Retina (tissue), 1 donor: ENCODE measurements around the gene STMN1.
"Not testable (repeated sequence)": the region's sequence is repeated elsewhere in the genome, so short reads cannot be mapped to it uniquely, and the experiment has no call there.

Source experiments
- DNase-seq: peaks from one replicate; pipeline ENCODE4 v3.0.0-alpha.2; 2016

Gene STMN1

DNA sequence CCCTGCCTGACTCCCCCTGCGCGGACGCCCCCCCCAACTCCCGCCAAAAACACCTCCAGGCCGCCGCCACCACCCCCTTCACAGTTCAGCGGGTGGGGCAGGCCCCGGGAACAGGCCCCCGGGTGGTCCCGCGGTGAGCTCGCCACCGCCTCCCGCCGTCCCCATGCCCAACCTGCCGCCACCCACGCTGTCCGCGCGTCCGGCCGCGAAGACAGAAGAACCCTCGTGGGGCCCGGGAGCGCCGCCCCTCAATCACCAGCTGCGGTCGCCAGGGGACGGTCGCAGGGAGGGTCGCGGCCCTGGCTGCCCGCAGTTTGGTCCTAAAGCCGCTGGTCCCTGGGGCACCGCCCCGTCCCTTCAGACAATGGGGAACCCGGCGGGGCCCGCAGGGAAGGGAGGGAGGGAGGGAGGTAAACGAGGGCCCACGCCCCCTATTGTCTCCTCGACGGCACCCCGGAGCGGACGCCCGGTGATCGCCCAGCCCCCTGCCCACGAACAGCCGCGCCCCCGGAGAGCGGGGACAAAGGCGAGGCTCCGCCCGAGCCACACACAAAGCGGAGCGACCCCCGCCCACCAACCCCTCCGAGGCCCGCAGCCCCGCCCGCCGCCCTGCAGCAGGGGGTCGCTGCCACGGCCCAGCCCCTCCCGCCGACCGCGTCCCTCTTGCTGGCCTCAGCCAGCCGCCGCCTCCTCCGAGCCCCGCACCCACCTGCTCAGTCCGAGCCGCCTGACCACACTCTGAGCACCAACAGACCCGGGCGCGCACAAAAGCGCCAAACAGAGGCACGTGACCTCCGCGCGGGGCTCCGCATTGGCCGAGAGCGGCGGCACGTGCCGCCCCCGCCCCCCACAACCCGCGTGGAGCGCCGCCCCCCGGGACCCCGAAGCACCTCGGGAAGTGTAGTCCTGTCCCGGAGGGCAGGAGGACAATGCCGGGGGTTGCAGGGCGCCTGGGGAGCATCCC is at the start of gene STMN1:
Gene STMN1, minus strand, starts transcription at position 740 of the 964 bp plus-strand sequence. CDS start 1,743 bp downstream, outside the sequence.
- DNase-seq: peak; percentile 94

DNA sequence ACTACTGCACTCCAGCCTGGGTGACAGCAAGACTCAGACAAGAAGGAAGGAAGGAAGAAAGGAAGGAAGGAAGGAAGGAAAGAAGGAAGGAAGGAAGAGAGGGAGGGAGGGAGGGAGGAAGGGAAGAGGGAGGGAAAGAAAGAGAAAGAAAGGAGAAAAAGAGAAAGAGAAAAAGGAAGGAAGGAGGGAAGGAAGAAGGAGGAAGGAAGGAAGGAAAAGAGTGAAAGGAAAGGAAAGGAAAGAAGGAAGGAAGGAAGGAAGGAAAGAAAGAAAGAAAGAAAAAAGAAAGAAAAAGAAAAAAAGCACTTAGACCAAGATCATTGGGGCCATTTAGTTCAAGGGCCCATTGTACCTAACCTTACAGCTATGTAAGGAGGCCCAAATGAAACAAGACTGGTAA is 49.3 kb upstream of the STMN1 start:
- DNase-seq: no peak

DNA sequence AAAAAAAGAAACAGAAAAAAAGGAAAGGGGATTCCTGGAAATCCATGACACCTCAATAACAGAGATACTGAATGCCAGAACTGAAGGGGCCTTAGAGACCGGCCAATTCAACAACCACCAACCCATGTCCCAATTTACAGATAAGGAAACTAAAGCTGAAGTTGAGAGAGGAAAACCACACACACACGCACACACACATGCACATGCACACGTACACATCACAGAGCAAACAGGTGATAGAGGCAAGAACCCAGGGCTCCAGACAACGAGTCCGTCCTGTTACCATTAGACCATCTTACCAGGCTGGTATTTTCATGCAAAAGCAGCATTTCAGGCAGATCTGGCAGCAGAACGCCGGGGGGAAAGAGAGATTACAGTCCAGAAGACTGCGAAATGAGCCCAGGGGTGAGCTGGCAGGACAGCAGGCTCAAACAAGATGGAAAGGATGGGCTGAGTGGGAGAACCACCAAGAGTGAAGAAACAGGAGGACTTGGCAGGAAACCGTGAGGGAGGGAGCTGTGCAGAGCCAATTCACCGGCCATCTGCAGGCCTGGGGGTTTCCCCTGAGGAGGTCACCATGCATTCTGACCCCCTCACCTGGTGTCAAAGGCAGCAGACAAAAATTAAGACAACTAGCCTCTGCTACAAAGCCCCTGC is 48.2 kb upstream of the STMN1 start:
- DNase-seq: no peak

DNA sequence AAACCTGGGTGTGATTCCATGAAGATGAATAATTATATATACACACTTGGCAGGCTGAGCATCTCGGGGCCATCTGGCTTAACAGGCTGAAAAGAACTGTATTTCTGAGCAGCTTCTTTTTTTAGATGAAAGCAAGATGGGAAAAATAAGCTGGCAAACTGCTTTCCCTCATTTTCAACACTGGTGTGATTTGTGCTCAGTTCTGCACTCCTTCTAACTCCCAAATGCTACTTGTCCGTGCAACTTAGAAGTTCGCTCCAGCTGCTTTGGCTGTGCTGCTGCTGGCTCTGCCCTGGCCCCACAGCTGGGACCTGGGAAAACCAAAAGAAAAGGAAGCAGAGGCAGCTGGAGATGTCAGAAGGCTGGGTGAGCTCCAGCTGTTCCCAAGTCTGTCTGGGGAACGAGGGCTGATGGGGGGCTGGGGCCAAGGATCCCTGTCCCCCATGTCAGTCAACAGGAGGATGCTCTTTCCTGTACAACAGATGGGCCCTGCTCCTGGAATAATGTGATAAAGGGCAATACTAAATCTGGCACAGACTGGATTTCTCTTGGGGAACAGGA is 46.7 kb upstream of the STMN1 start:
- peak; percentile 23 for DNase-seq

DNA sequence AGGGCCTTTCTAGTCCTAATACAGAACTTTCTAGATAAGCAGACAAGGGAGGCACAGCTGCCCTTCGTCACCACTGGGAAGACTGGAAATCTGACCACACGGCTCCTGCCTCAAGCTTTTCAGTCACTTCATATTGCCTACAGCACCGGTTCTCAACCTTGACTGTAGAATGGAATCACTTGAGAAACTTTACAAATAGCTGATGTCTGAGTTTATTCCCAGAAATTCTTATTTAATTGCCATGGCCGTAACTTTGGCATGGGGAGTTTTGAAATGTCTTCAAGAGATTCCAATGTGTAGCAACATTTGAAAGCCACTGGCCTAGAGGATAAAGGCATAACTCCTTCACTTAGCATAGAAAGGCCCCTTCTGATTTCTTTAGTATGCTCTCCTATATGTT is 42.4 kb upstream of the STMN1 start:
- DNase-seq: no peak

DNA sequence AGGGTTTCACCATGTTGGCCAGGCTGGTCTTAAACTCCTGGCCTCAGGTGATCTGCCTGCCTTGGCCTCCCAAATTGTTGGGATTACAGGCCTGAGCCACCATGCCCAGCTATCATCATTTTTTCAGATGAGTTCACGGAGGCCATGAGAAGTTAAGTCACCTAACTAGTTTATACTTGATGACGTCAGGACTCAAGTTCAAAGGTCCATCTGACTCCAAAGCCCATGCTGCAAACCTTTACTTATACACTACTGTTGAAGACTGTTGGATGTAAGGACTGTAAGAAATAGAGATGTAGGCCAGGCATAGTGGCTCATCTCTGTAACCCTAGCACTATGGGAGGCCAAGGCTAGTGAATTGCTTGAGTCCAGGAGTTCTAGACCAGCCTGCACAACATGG is 40.8 kb upstream of the STMN1 start:
- no peak for DNase-seq

DNA sequence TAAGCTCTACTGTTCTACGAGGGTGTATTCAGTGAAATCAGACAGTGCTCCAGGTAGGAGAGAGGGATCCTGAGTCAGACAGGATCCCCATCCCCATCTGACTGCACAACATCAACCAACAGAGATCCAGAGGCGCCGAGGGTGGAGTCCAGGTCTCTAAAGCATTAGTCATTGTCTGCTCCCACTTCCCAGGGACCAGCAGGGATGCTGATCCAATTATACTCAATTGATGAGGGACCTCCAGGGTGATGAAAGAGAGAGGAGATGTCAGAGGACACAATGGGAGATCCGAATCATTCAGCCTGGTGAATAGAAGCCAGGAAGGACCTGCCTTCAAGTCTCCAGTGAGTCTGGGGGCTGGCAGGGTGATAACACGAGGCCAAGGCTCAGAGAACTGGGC is 39.5 kb upstream of the STMN1 start:
- DNase-seq: no peak

DNA sequence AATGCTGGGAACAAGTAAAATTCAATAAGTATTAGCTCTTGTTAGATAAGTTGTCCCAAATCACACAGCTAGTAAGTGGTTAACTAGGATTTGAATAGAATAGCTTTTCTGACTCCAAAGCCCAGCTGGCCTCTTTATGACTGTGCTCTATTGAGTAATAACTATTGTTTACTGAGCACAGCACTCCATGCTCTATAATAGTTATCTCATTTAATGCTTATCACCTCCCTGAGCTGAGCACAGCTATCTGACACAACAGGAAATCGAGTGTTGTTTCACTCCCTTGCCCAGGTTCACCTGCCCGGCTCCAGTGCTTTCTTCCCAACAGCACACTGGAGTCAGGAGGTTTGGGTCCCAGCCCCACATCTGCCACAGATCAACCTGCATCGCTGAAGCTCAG is 38.8 kb upstream of the STMN1 start:
- no peak for DNase-seq

DNA sequence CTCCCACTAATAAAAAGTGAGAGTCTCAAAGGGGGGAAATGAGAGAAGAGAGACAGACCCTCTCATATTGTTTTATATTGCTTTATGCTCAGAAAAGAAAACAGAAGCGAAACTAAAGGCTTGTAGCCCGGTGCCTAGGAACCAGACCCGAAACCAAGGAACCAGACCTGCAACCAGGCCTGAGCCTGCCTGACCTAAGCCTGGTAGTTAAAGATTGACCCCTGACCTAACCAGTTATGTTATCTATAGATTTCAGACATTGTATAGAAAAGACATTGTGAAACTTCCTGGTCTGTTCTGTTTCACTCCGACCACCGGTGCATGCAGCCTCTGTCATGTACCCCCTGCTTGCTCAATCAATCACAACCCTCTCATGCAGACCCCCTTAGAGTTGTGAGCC is 37.3 kb upstream of the STMN1 start:
- not testable (repeated sequence) for DNase-seq

DNA sequence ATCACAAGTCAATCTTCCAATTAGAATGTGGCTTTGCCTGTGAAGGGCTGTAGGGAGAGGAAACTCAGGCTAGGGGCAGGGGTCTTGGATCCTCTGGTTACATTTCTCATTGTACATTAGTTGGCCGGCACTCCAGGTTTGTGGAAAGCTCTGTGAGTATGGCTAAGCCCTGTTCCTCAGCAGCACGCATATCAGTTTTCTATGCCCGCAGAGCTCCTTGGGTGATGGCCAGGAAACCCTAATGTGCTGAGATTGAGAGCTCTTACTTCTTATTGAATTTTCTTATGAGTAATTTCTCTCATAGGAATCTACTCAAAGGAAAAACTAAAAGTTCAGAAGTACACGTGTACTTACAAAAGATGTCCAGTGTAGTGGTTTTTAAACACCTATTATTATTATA is 30.7 kb upstream of the STMN1 start:
- no peak for DNase-seq

DNA sequence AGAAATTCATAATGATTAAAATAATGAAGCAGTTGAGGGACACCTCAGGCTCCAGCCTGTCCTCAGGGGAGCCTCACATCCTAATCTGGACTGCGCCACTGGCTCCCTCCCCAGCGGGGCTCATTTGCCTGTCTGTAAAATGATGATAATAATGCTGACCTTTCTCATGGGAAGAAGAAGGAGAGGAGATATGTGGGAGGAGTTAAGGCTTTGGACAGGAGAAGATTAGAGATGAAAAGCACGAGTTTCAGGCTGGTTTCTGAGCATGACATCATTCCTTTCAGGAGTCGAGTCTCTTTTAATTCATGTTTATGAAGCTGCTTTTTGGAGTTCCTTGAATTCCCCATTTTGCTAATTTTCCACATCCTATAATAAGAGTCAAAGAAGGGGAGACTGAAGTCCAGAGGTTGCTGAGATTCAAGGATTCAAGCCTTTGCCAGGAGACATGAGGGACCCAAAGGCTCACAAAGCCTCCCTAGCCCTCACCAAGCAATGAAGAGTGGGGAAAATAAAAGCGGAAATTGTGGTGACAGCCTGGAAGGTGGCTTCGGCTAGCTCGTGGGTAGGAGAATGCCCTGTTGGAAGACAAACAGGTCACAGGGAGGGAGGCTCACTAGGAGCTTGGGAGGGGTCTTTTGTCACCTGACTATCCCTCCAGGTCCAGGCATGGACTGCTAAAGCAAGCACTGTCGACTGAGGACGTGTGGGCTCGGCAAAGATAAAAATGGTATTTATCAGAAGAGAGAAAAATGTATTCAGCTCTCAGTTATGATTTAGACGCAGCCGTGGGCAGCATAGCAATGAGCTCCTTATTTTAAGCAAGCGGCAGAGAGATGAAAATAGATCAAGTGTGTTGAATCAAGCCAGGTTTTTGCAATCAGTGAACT is 27.5 kb upstream of the STMN1 start:
- peak; percentile 38 for DNase-seq

DNA sequence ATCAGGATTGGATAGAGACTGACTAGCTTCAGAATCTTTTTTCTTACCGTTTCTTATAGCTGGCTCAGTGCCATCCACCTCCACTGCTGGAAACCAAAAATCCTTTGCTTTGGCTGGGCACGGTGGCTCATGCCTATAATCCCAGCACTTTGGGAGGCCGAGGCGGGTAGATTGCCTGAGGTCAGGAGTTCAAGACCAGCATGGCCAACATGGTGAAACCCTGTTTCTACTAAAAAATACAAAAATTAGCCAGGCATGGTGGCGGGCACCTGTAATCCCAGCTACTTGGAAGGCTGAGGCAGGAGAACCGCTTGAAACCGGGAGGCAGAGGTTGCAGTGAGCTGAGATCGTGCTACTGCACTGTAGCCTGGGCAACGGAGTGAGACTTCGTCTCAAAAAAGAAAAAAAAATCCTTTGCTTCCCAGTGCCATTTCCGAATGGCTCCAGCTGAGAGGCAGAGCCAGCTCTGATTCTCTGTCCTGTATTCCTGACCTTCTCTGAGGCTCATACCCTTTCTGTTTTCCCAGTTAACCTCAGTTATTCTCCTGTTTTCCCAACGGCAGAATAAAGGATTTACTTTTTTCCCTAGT is 26.7 kb upstream of the STMN1 start:
- DNase-seq: not testable (repeated sequence)

DNA sequence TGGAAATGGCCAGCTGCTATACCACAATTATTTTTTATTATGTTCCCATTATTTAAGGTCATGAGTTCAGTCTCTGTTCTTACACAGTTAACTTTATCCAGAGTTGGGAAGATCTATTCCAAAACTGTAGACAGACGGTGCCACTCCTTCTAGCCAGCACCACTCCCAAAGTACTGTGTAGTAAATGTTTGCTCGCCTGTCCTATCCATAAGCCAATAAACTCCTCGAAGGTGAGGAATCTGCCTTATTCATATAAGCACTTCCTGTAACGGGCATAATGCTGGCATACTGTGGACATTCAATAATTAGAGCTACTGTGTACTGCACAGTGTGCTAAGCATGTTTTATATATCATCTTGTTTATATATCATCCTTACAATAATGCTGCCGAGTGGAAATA is 26.1 kb upstream of the STMN1 start:
- no peak for DNase-seq

DNA sequence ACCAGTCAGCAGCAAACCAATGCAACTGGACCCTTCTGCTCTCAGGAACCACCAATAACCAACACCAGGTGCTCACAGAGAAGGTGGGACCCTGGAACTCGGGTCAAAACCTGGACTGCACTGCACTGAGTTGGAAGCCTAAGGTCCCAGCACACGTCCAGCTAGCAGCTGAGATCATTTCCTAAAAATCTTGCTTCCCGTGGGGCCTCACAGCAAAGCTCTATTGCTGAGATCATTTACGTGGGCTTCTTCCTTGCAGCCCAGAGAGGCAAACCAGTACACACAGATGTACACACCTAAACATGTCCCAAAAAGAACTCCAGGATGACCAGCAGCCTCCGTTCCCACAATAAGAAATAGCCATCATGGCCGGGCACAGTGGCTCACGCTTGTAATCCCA is 22.8 kb upstream of the STMN1 start:
- no peak for DNase-seq

DNA sequence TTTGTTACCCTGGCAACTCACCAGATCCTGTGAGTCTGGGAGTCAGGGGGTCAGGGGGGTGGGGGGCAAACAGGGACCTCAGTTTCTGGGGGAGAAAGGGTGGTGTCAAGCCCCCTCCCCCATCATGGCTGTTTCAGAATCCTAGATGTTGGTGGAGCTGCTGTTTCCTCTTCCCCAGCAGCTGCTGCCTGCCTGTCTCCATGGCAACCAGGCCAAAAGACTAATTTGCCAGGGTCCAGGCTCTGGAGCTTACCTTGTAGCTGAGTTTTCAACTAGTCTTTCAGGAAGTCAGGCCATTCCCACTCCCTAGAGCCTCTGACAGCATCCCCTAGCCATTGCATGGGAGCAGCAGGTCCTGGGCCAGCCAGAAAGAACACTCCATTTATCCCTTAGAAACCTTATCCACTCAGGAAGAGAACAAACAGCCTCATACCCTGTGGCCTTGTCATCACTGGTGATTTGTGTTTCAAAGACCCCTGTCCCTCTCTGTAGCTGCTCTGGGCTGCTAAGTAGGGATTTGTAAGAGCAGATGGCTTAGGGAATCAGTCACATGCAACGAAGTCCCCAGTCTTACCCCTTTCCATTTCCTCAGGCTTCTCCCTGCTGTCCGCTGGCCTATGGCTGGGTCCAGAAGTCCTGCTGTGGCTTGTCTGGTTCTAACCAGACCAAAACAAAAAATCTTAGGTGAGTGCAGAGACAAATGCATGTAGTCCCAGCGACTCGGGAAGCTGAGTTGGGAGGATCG is 21.5 kb upstream of the STMN1 start:
- DNase-seq: peak; percentile 74

DNA sequence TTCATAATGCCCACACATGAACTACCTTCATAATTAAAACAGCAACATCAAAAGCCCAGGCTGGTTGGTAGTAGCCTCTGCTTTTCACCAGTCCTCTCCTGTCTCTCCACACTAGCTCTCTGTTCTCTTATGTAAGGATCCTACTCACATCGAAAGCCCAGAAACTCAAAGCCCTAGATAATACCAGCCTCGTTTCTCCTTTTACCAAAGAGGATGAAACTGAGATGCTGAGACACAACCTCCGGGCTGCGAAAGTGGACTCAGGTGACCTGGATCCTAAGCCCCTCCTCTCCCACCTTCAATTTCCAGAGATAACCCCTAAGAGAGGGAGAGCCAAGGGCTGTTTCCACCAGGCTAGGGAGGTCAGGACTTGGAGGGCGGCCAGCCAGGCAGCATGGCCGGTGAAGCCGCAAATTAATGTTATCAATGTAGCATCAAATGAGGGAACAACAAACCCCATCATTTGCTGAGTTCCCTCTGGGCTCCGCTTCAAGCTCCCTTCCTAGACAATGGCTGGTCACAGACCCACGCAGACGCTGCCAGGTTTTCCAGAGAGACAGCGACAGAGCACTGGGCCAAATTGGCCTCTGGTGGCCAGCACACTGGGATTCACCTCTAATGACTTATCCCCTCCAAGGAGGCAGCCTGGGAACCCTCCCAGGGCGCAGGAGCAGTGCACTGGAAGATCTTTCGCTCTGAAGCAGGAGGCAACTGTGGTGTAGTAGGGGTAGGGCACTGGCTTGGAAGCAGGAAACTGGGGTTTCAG is 20.7 kb upstream of the STMN1 start:
- peak; percentile 75 for DNase-seq

DNA sequence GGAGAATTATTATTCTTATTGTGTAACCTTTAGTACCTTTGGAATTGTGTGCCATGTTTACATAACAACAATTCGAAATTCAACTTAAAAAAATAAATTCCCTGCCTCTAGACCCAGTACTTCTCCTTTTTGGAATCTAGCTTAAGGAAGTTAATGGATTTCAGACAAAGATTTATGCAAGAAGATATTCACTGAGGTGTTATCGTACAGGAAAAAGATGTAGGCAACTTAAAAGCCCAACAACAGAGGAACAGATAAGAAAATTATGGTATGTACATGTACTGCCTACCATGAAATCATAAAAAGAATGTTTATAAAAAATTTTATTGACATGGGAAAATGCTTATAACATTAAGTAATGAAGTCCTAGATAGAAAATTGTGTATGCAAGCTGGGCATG is 18.2 kb upstream of the STMN1 start:
- no peak for DNase-seq

DNA sequence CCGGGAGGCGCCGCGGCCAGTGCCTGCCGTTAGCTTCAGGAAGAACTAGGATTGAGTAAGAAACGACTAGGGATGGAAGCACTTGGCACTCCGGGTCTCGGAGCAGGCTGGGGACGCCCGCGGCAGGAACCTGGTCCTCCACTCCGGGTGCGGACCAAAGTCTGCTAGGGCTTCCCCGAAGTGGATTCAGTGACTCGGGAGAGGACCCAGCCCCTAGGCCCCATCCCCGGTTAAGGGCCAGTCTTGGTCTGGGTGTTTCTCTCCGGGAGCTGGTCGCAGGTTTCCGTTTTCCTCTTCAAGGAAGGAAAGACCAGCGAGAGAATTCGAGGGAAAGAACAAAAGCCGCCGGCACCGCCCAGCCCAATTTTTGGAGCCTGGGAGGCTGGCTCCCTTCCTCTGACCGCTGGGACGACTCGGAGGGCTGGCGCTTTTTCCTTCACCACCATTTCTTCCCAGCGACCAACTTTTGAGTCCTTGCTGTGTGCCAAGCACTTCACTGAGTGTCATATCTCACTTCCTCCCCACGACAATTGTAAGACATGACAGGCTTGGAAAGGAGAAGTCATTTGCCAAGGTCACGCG is 16.8 kb upstream of the STMN1 start:
- peak; percentile 85 for DNase-seq

DNA sequence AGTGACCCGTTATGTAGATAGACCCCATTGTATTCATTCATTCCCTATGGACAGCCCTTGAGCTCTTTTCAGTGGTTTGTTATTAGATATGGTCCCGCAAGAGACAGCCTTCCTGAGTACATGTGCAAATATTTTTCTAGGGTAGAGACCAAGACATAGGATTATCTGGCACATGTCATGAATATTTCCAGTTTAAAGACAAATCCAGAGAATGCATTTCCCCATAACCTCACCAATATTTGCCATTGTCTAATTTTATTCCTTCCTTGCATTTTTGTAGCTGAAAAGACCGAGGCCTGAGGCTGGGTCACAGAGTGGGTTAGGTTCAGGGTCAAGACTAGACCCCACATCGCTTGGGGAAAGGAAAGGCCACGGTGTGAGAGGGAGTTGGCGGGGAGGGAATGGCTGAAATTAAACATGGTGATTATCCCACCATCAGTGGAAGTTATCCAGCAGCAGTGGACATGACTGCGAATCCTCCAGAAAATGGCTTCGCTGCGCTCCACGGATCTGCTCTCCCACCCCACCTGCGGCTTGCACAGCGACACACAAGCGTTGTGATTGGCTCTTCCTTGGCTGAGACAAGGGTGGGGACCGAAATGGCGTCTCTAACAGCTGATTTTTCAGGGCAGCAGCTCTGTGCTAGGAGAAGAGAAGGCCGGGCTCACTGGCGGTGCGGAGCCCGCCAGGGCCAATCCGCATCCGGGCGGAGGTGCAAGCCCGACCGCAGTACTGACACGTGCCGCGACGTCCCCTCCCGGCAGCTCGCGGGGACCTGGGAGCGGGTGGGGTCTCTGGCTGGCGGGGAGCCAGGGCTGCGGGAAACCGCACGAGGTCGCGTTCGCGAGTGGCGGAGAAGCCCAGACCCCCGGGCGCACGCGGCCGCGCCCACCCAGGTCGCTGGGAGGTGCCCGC is 16.1 kb upstream of the STMN1 start:
- peak; percentile 84 for DNase-seq
